Activated T-helper 9 cell treated with anti-CD3 and anti-CD28 coated beads, Interleukin-2, amount 50 U/mL, for 16 hours (primary cell): ENCODE measurements around the gene FAM83F.

Experiments used
- DNase-seq: peaks from one replicate; pipeline ENCODE4 v3.0.0-alpha.2; 2020; ENCODE audit warnings: low read depth

Gene FAM83F

DNA sequence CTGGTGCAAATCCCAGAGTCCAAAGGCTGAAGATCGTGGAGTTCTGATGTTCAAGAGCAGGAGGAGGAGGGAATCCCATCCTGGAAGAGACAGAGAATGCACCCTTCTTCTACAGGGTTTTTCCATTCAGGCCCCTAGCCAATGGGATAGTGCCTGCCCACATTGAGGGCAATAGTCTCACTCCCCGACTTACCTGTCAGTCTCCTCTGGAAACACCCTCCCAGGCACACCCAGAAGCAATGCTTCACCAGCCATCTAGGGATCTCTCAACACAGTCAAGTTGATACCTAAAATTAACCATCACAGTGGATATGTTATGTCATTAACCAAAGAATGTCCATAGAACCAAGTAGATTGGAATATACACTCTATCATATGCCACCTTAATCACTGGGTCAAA lies 72.9 kb downstream of the FAM83F start:
- no peak for DNase-seq

GRCh38 chr22:40070701-40071100 lies 75.9 kb downstream of the FAM83F start:
- no peak for DNase-seq

DNA sequence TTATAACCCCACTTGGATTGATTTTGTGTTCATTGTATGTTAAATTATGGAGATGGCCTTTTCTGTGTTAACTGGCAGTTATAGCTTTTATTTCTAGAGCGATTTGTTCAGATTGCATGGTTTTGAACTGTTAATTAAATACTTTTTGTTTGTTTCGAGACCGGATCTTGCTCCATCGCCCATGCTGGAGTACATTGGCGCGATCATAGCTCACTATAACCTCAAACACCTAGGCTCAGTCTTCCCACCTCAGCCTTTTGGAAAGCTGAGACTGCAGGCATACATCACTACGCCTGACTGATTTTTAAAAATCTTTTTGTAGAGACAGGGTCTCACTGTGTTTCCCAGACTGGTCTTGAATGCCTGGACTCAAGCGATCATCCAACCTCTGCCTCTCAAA lies 77.0 kb downstream of the FAM83F start:
- DNase-seq, result no peak

DNA sequence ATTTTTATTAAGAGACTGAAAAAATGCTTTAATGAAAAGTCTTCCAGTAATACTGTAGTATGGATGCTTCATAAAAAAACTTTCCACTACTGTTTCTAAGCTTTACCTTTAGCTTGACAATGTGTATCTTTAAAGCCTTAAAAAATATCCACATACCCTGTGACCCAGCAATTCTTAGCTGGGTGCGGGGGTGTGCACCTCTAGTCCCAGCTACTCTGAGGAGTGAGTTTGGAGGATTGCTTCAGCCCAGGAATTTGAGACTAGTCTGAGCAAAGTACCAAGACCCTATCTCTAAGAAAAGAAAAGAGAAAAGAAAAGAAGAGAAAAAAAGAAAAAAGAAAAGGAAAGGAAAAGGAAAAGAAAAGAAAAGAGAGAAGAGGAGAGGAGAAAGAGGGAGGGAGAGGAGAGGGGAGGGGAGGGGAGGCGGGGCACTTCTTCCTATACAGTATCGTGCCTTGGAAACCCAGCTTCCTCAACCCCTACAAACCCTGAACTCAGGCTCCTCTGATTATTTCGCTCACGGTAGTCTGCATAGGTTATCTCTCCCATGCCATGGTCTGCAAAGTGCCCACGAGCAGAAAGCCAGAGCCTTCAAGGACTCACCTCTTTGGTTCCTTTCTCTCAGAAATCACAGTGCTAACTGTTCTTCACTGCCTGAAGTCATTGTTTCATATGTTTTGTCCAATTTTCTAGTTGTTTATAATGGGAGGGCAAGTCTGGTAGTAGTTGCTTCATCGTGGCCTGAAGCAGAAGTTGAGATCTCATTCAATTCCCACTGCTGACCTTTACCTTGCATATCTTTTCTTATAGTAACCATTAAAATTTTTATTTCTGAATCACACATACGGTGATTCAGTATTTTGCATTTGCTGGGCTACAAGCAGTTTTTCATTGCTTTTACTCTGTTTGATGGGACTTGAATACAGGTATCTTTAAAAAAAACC lies 82.2 kb downstream of the FAM83F start:
- DNase-seq, result no peak

DNA sequence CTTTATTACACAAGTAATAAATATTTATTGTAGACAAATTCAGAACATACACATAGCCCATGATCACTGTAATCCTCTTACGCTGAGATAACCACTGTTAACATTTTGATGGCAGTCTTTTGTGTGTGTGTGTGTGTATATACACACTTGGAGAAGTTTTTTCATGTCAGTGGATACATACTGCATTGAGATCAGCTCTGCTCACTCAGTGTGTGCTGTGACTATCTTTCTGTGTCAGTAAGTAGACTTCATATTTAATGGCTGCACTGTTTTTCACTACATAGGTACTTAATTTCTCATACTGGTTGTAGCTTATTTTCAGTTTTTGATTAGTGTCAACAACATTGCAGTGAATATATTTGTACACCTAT lies 82.9 kb downstream of the FAM83F start:
- no peak for DNase-seq

DNA sequence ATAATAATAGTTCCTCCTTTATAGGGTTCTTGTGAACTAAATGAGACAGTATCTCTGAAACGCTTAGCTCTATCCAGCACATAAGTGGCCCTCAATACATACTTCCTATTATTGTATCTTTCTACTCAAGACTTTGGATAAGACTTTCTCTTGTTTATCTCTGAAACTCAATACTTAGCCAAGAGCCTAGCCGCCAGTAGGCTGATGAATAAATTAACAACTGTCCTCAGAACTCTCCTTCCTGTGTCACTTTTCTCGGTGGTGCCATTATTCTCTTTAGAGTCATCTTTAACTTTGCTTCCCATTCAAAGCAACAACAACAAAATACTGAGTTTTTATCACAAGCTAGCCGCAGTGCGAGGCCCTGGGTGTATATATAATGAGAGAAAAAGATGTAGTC lies 86.9 kb downstream of the FAM83F start:
- DNase-seq, result no peak

- DNase-seq, result no peak
These were observed 87.4 kb downstream of the FAM83F start for GRCh38 chr22:40082184-40082583.

DNA sequence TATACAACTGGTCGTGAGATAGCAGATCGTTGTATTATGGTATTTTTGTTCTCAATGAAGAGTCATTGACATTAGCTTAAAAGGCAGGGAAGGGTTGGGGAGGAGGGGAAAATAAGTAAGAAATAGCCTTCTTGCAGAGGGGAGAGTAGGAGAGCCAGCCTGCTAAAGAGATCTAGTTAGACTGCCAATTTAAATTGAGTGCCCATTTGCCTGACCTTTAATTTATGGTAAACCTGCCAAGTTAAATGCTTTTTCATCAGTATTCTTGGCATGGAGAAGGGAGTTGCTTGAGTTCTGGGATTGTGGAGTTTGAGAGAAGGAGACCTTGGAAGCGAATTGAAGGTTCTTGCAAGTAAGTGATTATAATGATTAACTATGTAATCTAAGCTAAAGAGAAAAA lies 89.0 kb downstream of the FAM83F start:
- DNase-seq, result no peak

GRCh38 chr22:40084246-40084645 lies 89.5 kb downstream of the FAM83F start:
- DNase-seq, result no peak

- no peak for DNase-seq
These were observed 94.1 kb downstream of the FAM83F start for GRCh38 chr22:40088818-40089217.
